WERI-Rb-1 (cell line): ENCODE data around the gene MBD1.
A peak's percentile ranks its signal among the peaks of the same experiment; 100 is the strongest.

Experiments
- DNase-seq: peaks from one replicate; pipeline ENCODE4 v3.0.0-alpha.2; 2020
- H3K27ac ChIP-seq: fragments of 250-450 bp; sonication (Bioruptor Pico); 2 replicates; pipeline ENCODE4 v1.5.1; 2020; ENCODE audit warnings: mild to moderate bottlenecking, moderate library complexity
- H3K27me3 ChIP-seq: fragments of 250-450 bp; sonication (Bioruptor Pico); 2 replicates; pipeline ENCODE4 v1.5.1; 2021; ENCODE audit warnings: mild to moderate bottlenecking, low read depth, moderate library complexity; ENCODE audit not compliant: insufficient read depth, severe bottlenecking
- H3K36me3 ChIP-seq: fragments of 250-450 bp; sonication (Bioruptor Pico); 2 replicates; pipeline ENCODE4 v1.5.1; 2020; ENCODE audit warnings: mild to moderate bottlenecking, moderate library complexity
- H3K4me3 ChIP-seq: 2 replicates; pipeline ENCODE4 v1.5.1; 2011; ENCODE audit warnings: low read depth, mild to moderate bottlenecking, control low read depth, low read length
- H3K9me3 ChIP-seq: fragments of 250-450 bp; sonication (Bioruptor Pico); 2 replicates; pipeline ENCODE4 v1.5.1; 2021; ENCODE audit warnings: mild to moderate bottlenecking, moderate library complexity; ENCODE audit not compliant: severe bottlenecking
- CTCF ChIP-seq: IDR thresholded peaks from 2 replicates; pipeline ENCODE4 v1.5.1; 2011; ENCODE audit warnings: low read depth, mild to moderate bottlenecking, control low read depth, inconsistent platforms, low read length

MBD1 gene

GRCh38 chr18:50273203-50274043, 7.9 kb downstream of the MBD1 start:
- no peaks in the 10 kb centered on the region for H3K27me3 ChIP-seq
- TF ChIP-seq CTCF: no peak
- H3K27ac ChIP-seq: no peak overlapping the region
- H3K9me3 ChIP-seq: no peaks in the 10 kb centered on the region
- H3K4me3 ChIP-seq: no peak overlapping the region
- H3K36me3 ChIP-seq: peaks cover 91% of the 10 kb centered on the region
- DNase-seq: no peak

- no peak for TF ChIP-seq CTCF
- H3K9me3 ChIP-seq: no peaks in the 10 kb centered on the region
- DNase-seq: no peak
- H3K36me3 ChIP-seq: peaks cover 96% of the 10 kb centered on the region
- H3K27ac ChIP-seq: no peak overlapping the region
- H3K4me3 ChIP-seq: no peak overlapping the region
- H3K27me3 ChIP-seq: no peaks in the 10 kb centered on the region
Observed at GRCh38 chr18:50272568-50272967, 8.8 kb downstream of the MBD1 start.

- Histone ChIP-seq H3K27ac (no peak overlapping the region), H3K27me3 (no peaks in the 10 kb centered on the region), H3K9me3 (no peaks in the 10 kb centered on the region), H3K36me3 (peaks cover 60% of the 10 kb centered on the region), H3K4me3 (no peak overlapping the region)
- DNase-seq: peak; percentile 76
- TF ChIP-seq CTCF: peak; percentile 87
Observed at GRCh38 chr18:50268022-50268747, 13.1 kb downstream of the MBD1 start.

GRCh38 chr18:50266248-50266704, 15.0 kb downstream of the MBD1 start, which contains the start of gene CFAP53:
Gene CFAP53 (minus strand): TSS chr18:50266495. CDS start chr18:50266404, 91 bp downstream.
- Histone ChIP-seq H3K36me3 (peaks cover 41% of the 10 kb centered on the region), H3K27ac (peak within 1 kb of the TSS; percentile 31), H3K27me3 (no peaks in the 10 kb centered on the region), H3K9me3 (no peaks in the 10 kb centered on the region), H3K4me3 (peak within 1 kb of the TSS; percentile 85)
- TF ChIP-seq CTCF: no peak
- peak; percentile 97 for DNase-seq

- Histone ChIP-seq H3K4me3 (no peak overlapping the region), H3K9me3 (peaks cover 2% of the 10 kb centered on the region), H3K27me3 (no peaks in the 10 kb centered on the region), H3K27ac (no peak overlapping the region), H3K36me3 (peaks cover 10% of the 10 kb centered on the region)
- TF ChIP-seq CTCF: no peak
- DNase-seq: no peak
Observed at GRCh38 chr18:50262977-50263376, 18.3 kb downstream of the MBD1 start.
